Measurements from ENCODE around the gene PICK1.

DNA sequence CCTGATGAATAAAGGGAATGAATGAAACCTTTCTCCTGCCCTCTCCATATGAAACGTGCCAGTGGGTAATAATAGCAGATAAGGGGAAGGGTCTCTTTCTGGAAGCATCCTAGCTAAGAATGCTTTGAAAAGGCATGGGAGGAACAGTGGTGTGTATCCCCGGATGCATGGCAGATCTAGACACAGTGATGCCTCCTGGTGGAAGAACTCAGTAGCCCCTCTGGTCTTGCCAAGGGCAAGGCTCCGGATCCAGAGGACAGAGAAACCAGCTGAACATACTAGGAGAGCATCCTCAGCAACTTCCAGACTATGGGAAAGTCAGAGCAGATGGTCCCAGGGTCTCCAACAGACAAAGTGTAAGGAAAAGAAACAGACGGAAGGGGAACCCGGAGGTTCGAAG is 46.9 kb downstream of the PICK1 start:
- TF ChIP-seq, protein P1, sequence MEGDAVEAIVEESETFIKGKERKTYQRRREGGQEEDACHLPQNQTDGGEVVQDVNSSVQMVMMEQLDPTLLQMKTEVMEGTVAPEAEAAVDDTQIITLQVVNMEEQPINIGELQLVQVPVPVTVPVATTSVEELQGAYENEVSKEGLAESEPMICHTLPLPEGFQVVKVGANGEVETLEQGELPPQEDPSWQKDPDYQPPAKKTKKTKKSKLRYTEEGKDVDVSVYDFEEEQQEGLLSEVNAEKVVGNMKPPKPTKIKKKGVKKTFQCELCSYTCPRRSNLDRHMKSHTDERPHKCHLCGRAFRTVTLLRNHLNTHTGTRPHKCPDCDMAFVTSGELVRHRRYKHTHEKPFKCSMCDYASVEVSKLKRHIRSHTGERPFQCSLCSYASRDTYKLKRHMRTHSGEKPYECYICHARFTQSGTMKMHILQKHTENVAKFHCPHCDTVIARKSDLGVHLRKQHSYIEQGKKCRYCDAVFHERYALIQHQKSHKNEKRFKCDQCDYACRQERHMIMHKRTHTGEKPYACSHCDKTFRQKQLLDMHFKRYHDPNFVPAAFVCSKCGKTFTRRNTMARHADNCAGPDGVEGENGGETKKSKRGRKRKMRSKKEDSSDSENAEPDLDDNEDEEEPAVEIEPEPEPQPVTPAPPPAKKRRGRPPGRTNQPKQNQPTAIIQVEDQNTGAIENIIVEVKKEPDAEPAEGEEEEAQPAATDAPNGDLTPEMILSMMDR (IDR thresholded peaks at IDR 0.05): no peak
- TF ChIP-seq POLR2A (IDR thresholded peaks at IDR 0.05): no peak

Data from thyroid gland (tissue), 4 donors.